Duodenal mucosa (tissue), 2 donors: Measurements from ENCODE around the gene AQP3.
"Not testable (repeated sequence)": the region's sequence is repeated elsewhere in the genome, so short reads cannot be mapped to it uniquely, and the experiment has no call there.

Experiments
- H3K27ac ChIP-seq: one replicate; pipeline ENCODE4 v1.7.0; 2013; ENCODE audit warnings: low read depth, low read length
- H3K27me3 ChIP-seq, 2 donors: one replicate each; pipeline ENCODE4 v1.7.0; 2013; ENCODE audit warnings: low read length in 2 of 2, control low read depth in 1 of 2; ENCODE audit not compliant: insufficient read depth in 2 of 2, control insufficient read depth in 1 of 2
- H3K36me3 ChIP-seq, 2 donors: one replicate each; pipeline ENCODE4 v1.7.0; 2013; ENCODE audit warnings: low read length in 2 of 2, control low read depth in 1 of 2; ENCODE audit not compliant: insufficient read depth in 2 of 2, control insufficient read depth in 1 of 2
- H3K4me1 ChIP-seq, 2 donors: one replicate each; pipeline ENCODE4 v1.7.0; 2013; ENCODE audit warnings: low read length in 2 of 2, control low read depth in 1 of 2; ENCODE audit not compliant: insufficient read depth in 2 of 2, control insufficient read depth in 1 of 2
- H3K4me3 ChIP-seq, 2 donors: one replicate each; pipeline ENCODE4 v1.7.0; 2013; ENCODE audit warnings: low read length in 2 of 2, low read depth in 1 of 2
- H3K9ac ChIP-seq, 2 donors: one replicate each; pipeline ENCODE4 v1.7.0; 2013; ENCODE audit warnings: low read length in 2 of 2, low read depth in 1 of 2
- H3K9me3 ChIP-seq, 2 donors: one replicate each; pipeline ENCODE4 v1.7.0; 2013; ENCODE audit warnings: low read length in 2 of 2, control low read depth in 1 of 2; ENCODE audit not compliant: control insufficient read depth in 1 of 2

AQP3 gene

GRCh38 chr9:33464045-33464636 is 16.7 kb upstream of the AQP3 start:
- H3K9ac ChIP-seq: no peak overlapping the region
- H3K4me1 ChIP-seq: peaks cover 0 to 10% of the 10 kb centered on the region in 2 donors
- no peaks in the 10 kb centered on the region for H3K27me3 ChIP-seq
- peaks cover 62 to 89% of the 10 kb centered on the region in 2 donors for H3K36me3 ChIP-seq
- H3K9me3 ChIP-seq: no peaks in the 10 kb centered on the region
- no peak overlapping the region for H3K27ac ChIP-seq
- H3K4me3 ChIP-seq: no peak overlapping the region

GRCh38 chr9:33463151-33463550 is 15.8 kb upstream of the AQP3 start:
- H3K27ac ChIP-seq: no peak overlapping the region
- no peaks in the 10 kb centered on the region for H3K9me3 ChIP-seq
- no peak overlapping the region for H3K4me3 ChIP-seq
- peaks cover 52 to 79% of the 10 kb centered on the region in 2 donors for H3K36me3 ChIP-seq
- H3K27me3 ChIP-seq: no peaks in the 10 kb centered on the region
- no peak overlapping the region for H3K9ac ChIP-seq
- H3K4me1 ChIP-seq: peaks cover 8 to 20% of the 10 kb centered on the region in 2 donors

GRCh38 chr9:33461492-33461891 is 14.1 kb upstream of the AQP3 start:
- H3K9me3 ChIP-seq: no peaks in the 10 kb centered on the region
- peaks cover 14 to 21% of the 10 kb centered on the region in 2 donors for H3K4me1 ChIP-seq

DNA sequence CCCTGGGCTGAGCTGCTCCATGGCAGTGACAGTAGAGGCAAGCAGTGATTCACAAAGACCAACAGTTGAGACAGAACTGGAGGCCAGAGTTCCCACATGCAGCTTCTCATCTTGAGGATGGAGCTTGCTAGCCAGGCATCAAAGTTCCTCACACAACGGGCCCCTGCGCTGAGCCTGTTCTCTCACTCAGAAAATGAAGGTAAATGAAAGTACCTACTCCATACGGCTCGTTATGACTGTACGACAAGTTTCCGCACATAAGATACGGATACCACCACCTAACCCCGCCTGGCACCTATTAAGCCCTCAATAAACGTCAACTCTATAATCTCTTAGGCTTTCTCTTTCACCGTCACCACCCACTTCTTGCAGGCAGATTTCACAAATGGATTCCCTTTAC is 13.5 kb upstream of the AQP3 start:
- H3K4me1 ChIP-seq: peaks cover 14 to 21% of the 10 kb centered on the region in 2 donors
- no peak overlapping the region for H3K4me3 ChIP-seq
- H3K27me3 ChIP-seq: no peaks in the 10 kb centered on the region
- no peak overlapping the region for H3K9ac ChIP-seq
- peaks cover 34 to 56% of the 10 kb centered on the region in 2 donors for H3K36me3 ChIP-seq
- no peak overlapping the region for H3K27ac ChIP-seq
- no peaks in the 10 kb centered on the region for H3K9me3 ChIP-seq

More at GRCh38 chr9:33461492-33461891, 14.1 kb upstream of the AQP3 start:
- no peaks in the 10 kb centered on the region for H3K27me3 ChIP-seq
- no peak overlapping the region for H3K9ac ChIP-seq
- H3K36me3 ChIP-seq: peaks cover 40 to 62% of the 10 kb centered on the region in 2 donors
- H3K4me3 ChIP-seq: no peak overlapping the region
- H3K27ac ChIP-seq: no peak overlapping the region

- Histone ChIP-seq H3K4me1 (peaks cover 18 to 22% of the 10 kb centered on the region in 2 donors), H3K4me3 (no peak overlapping the region), H3K27ac (no peak overlapping the region), H3K9me3 (no peaks in the 10 kb centered on the region), H3K27me3 (no peaks in the 10 kb centered on the region), H3K36me3 (peaks cover 16 to 38% of the 10 kb centered on the region in 2 donors), H3K9ac (no peak overlapping the region)
Measured at GRCh38 chr9:33459115-33459514, 11.7 kb upstream of the AQP3 start.

- Histone ChIP-seq H3K27me3 (no peaks in the 10 kb centered on the region), H3K9ac (peak overlapping the region in 1 of 2 donors; percentile 16), H3K4me3 (peak overlapping the region in 1 of 2 donors; percentile 6), H3K36me3 (peaks cover 10 to 32% of the 10 kb centered on the region in 2 donors), H3K27ac (no peak overlapping the region), H3K4me1 (peaks cover 22 to 29% of the 10 kb centered on the region in 2 donors), H3K9me3 (no peaks in the 10 kb centered on the region)
Measured at GRCh38 chr9:33458444-33458843, 11.1 kb upstream of the AQP3 start.

- no peak overlapping the region for H3K27ac ChIP-seq
- peaks cover 0 to 8% of the 10 kb centered on the region in 2 donors for H3K36me3 ChIP-seq
- no peaks in the 10 kb centered on the region for H3K9me3 ChIP-seq
- no peaks in the 10 kb centered on the region for H3K27me3 ChIP-seq
- H3K4me3 ChIP-seq: no peak overlapping the region
- H3K9ac ChIP-seq: no peak overlapping the region
- H3K4me1 ChIP-seq: peaks cover 26 to 33% of the 10 kb centered on the region in 2 donors
Measured at GRCh38 chr9:33455945-33456344, 8.6 kb upstream of the AQP3 start.

GRCh38 chr9:33455456-33455855 is 8.1 kb upstream of the AQP3 start:
- H3K36me3 ChIP-seq, H3K27ac ChIP-seq: not testable (repeated sequence)
- peaks cover 26 to 33% of the 10 kb centered on the region in 2 donors for H3K4me1 ChIP-seq

DNA sequence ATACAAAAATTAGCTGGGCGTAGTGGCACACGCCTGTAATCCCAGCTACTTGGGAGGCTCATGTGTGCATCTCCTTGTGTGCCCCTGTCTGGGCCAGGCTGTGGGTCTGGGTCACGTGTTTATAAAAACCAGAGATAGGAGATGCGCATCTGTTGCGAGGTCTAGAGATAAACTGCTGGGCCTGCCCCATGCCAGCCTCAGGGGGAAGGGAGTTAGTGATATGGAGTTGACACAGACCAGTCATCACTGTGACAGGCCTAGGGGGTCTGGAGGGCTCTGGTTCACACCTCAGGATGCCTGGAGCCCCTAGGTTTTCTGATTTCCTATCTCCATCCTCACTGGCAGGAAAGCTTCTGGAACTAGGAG is 7.3 kb upstream of the AQP3 start:
- peaks cover 26 to 33% of the 10 kb centered on the region in 2 donors for H3K4me1 ChIP-seq

More at GRCh38 chr9:33455456-33455855, 8.1 kb upstream of the AQP3 start:
- not testable (repeated sequence) for H3K4me3 ChIP-seq, H3K9ac ChIP-seq, H3K27me3 ChIP-seq, H3K9me3 ChIP-seq

DNA sequence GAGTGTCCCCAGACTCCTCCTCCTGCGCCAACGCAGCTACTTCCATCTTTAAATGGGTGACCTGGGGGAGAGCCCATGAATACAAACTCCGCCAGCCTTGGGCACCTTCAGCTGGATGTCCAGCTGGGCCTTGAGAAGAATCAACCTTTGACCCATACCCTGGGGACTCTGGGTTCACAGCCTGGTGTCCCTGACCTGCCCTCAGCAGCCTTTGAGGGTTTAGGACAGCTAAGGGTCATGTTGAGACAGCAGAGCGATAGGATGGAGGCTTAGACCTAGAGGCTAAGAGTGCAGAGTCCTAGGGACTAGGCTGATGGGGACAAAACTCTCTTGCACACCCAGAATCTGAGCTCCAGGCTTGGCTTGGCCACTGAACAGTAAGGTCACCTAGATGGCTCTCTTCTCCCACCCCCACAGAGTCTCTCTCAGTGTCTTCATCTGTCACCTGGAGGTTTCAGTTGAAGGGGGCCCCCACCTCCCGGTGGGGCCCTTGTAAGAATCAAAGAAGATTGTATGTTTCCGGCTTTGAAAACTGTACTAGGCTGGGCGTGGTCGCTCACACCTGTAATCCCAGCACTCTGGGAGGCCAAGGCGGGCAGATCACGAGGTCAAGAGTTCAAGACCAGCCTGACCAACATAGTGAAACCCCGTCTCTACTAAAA is 6.7 kb upstream of the AQP3 start:
- H3K27ac ChIP-seq: no peak overlapping the region

More for the DNA sequence above, 7.3 kb upstream of the AQP3 start:
- H3K9ac ChIP-seq, H3K36me3 ChIP-seq, H3K4me3 ChIP-seq, H3K27ac ChIP-seq, H3K27me3 ChIP-seq, H3K9me3 ChIP-seq: not testable (repeated sequence)

More for the DNA sequence above, 6.7 kb upstream of the AQP3 start:
- Histone ChIP-seq H3K9ac (no peak overlapping the region), H3K36me3 (no peaks in the 10 kb centered on the region), H3K4me3 (no peak overlapping the region), H3K9me3 (no peaks in the 10 kb centered on the region), H3K27me3 (no peaks in the 10 kb centered on the region), H3K4me1 (peaks cover 26 to 29% of the 10 kb centered on the region in 2 donors)
